Epithelial cell of prostate (primary cell): ENCODE results near the gene RHOBTB1.
A peak's percentile ranks its signal among the peaks of the same experiment; 100 is the strongest.

Source experiments
- DNase-seq: peaks from one replicate; pipeline ENCODE4 v3.0.0-alpha.2; 2011; ENCODE audit warnings: low read depth, low spot score
- H3K27ac ChIP-seq: fragments of 450-650 bp; 2 replicates; pipeline ENCODE4 v1.5.1; 2017; ENCODE audit warnings: mild to moderate bottlenecking

The RHOBTB1 gene

GRCh38 chr10:60967854-60968484 lies 24.0 kb upstream of the RHOBTB1 start:
- no peak for DNase-seq
- H3K27ac ChIP-seq = no peak overlapping the region

GRCh38 chr10:60967260-60967659 lies 23.3 kb upstream of the RHOBTB1 start:
- no peak overlapping the region for H3K27ac ChIP-seq
- no peak for DNase-seq

DNA sequence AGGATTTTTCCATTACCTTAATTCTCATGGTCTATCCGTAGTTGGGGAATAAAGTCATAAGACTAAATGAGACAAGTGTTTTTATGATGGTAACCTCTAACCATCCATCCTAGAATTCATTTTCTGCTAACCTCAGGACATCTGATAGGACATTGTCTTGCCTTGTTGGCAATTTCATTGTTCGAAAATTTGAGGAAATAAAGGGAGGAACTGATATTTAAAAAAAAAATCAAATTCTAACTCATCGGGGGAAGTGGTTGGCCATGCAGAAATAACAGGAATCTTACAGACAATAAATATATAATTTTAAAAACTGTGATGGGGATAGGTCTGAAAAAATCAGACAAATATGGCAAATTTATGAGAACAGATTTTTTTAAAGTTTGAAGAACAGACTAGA lies 21.7 kb upstream of the RHOBTB1 start:
- H3K27ac ChIP-seq = peak overlapping the region; percentile 87
- no peak for DNase-seq

DNA sequence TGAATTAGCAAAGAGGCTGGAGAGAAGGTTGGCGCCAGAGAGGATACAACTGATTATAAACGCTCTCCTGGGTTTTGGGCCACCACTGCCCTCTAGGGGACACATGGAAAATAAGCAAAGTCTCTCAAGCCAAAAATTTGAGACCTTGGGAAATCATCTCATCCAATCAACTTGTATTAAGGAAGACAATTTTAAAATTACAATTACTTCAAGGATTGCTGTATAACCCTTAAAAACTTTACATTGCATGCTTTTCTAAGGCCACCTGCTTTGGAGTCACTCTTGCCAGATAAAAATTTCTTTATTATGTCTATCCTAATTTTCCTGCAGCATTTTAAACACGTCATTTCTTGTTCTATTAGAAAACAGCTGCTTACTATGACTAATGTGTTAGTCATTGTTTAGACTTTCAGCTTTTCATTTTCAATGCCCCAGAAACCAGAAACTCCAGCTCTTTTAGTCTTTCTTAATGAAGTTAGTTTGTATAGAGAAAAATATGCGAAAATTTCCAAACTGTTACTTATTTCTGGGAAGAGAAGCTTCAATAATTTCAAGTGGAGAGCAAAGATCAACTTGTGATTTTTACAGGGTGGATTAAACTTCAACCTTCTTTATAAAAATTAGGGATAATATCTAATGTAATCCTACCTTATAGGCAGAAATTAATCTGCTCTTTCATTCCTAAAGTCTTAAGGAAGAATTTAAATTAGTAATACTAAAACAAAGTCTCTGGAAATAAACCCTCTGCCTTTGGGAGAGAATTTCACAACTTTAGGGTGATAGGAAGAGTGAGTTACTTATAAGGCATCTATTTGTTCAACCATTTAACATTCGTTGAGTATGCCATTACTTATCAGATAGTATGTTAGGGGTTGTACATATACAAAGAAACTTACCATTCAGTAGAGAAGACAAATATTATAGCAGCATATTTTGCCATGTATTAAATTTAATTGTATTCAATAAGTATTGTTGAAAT lies 20.6 kb upstream of the RHOBTB1 start:
- H3K27ac ChIP-seq = peak overlapping the region; percentile 87
- no peak for DNase-seq

- peak overlapping the region; percentile 87 for H3K27ac ChIP-seq
- DNase-seq = no peak
Observed at GRCh38 chr10:60963441-60964256, 19.7 kb upstream of the RHOBTB1 start.

DNA sequence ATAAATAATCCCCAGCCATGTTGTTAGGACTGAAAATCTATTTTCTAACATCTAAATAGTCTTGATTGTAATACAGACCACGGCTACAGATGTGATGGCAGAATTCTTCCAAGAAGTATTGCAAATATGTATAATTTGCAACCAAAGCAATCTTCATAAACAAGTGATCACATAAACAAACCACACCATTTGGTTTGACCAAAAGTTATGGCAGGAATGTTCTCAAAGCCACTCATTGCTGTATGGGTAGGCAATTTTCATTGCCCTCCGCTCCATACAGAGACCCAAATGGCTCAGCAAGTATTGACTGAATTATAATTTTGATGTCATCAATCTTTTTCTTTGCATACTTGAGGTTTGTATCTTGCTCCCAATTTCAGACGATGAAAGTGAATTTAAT lies 19.0 kb upstream of the RHOBTB1 start:
- H3K27ac ChIP-seq = peak overlapping the region; percentile 87
- no peak for DNase-seq

DNA sequence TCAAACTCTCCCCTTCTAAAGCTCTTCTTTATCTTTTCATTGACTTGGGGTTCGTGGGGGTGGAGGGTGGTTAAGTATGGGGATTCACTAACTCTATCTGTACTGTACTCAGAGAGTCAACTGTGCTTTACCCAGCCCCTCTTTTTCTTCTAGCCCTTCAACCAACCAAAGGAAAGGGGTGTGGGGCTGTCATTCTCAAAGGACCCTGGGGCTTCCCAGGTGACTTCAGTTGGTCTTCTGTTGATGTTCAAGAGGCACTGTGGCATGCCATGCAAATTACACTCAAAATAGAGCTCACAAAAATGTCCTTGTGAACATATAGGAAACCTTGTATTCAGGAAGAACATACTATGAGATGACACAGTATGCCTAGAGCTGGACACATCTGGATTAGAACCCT lies 16.9 kb upstream of the RHOBTB1 start:
- DNase-seq = no peak
- H3K27ac ChIP-seq = no peak overlapping the region

- H3K27ac ChIP-seq = no peak overlapping the region
- DNase-seq = no peak
Observed at GRCh38 chr10:60960031-60960430, 16.0 kb upstream of the RHOBTB1 start.

- no peak overlapping the region for H3K27ac ChIP-seq
- no peak for DNase-seq
Observed at GRCh38 chr10:60958892-60959601, 15.1 kb upstream of the RHOBTB1 start.

- H3K27ac ChIP-seq = no peak overlapping the region
- DNase-seq = no peak
Observed at GRCh38 chr10:60957667-60958221, 13.8 kb upstream of the RHOBTB1 start.

DNA sequence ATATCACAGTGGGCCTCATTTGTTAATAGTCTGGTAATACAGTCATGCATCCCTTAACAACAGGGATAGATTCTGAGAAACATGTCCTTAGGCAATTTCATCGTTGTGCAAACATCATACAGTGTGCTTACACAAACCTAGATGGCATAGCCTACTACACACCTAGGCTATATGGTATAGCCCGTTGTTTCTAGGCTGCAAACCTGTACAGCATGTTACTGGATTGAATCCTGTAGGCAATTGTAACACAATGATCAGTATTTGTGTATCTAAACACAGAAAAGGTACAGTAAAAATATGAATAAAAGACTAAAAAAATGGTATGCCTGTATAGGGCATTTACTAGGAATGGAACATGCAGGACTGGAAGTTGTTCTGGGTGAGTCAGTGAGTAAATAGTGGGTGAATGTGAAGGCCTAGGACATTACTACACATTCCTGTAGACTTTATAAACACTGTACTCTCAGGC lies 12.0 kb upstream of the RHOBTB1 start:
- H3K27ac ChIP-seq = peak overlapping the region; percentile 33
- peak; percentile 62 for DNase-seq

GRCh38 chr10:60955316-60955715 lies 11.3 kb upstream of the RHOBTB1 start:
- peak overlapping the region; percentile 33 for H3K27ac ChIP-seq
- no peak for DNase-seq

GRCh38 chr10:60954035-60954434 lies 10.1 kb upstream of the RHOBTB1 start:
- DNase-seq = no peak
- no peak overlapping the region for H3K27ac ChIP-seq

DNA sequence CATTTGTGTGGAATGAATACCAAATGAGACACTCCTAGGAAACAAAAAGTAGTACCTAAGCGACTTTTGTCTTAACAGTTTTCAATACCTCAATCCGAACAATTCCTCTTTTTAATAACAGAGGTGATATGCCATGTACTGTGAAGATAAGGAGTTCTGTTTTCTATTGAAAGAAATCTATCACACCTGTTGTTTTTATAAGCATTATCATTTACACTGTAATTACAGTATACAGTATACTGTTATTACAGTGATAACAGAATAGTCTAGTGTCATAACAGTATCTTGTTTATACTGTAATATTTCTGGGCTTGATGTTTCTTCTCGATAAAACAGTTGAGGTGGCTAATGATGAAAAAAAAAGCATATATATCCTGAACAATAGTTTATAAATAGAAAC lies 9.4 kb upstream of the RHOBTB1 start:
- no peak for DNase-seq
- H3K27ac ChIP-seq = no peak overlapping the region

GRCh38 chr10:60952846-60953220 lies 8.8 kb upstream of the RHOBTB1 start:
- DNase-seq = no peak

DNA sequence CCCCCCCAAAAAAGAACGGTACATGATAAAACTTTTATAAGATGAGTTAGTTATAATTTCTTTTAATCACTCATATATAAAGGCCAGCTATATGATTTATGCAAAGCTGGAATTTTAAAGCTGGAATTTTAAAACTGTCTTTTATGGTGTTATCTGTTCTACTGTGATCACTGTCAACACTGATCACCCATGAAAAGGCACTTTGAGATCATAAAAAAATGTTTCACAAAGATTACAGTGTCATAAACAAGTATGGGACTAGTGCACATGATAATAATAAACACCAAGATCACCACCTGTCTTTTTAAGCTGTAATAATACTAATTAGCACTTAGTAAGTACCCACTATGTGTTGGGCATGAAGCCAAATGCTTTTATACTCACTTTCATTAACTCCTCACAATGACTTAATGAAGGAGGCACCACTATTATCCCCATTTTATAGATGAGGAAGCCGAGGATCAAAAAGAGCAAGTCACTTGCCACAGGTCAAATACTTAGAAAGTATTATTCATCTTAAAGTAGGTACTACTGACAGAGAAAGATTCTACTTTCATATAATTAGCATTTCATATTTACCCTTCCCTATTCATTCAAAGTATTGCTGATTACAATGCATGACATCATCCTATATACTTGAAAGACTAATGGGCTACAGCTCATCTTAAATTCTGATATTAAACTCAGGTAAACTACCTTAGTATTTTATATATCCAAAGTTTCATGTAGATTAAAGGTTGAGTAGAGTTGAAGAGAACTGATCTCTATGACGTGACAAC lies 8.3 kb upstream of the RHOBTB1 start:
- no peak for DNase-seq
- H3K27ac ChIP-seq = no peak overlapping the region

More at GRCh38 chr10:60952846-60953220, 8.8 kb upstream of the RHOBTB1 start:
- no peak overlapping the region for H3K27ac ChIP-seq

- no peak for DNase-seq
- H3K27ac ChIP-seq = no peak overlapping the region
Observed at GRCh38 chr10:60951272-60951724, 7.3 kb upstream of the RHOBTB1 start.

- no peak for DNase-seq
- no peak overlapping the region for H3K27ac ChIP-seq
Observed at GRCh38 chr10:60950300-60950699, 6.3 kb upstream of the RHOBTB1 start.

DNA sequence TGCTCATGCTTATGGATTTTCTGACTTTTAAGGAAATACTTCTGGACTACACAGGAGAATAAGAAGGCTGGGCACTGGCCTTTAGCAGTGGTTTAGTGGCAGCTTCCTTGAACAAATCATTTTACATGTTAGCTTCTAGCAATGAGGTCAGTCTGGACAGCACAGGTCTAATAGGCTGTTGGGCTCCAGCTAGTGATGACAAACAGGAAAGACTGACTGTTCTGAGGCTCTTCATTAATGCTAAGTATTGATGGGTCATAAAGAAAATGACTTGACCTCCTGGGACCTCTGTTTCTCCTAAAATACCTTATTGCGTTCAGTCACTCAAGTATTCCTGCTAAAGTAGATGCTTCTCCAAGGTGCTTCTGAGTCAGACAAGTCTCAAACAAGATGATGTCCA lies 4.9 kb upstream of the RHOBTB1 start:
- DNase-seq = no peak

More for the DNA sequence above, 4.9 kb upstream of the RHOBTB1 start:
- no peak overlapping the region for H3K27ac ChIP-seq
